Testis (tissue), 3 donors: ENCODE data around the gene MACROD2. TPM values are rescaled to one million over a fixed set of nuclear protein-coding genes. Genes with fewer than 3 reads are reported as not detected.
A peak's percentile ranks its signal among the peaks of the same experiment; 100 is the strongest.

Source experiments
- DNase-seq: peaks from one replicate; pipeline ENCODE4 v3.0.0-alpha.2; 2019
- H3K27ac ChIP-seq, 2 donors: fragments of 200-600 bp; sonication (generic); one replicate each; pipeline ENCODE4 v1.5.1; 2019
- H3K27me3 ChIP-seq: fragments of 200-600 bp; sonication (generic); one replicate; pipeline ENCODE4 v1.5.1; 2019
- H3K36me3 ChIP-seq: fragments of 200-600 bp; sonication (generic); one replicate; pipeline ENCODE4 v1.5.1; 2017; ENCODE audit warnings: low read depth; ENCODE audit errors: missing control alignments
- H3K4me1 ChIP-seq: fragments of 200-600 bp; sonication (generic); one replicate; pipeline ENCODE4 v1.5.1; 2019
- H3K4me3 ChIP-seq, 2 donors: fragments of 200-600 bp; sonication (generic); one replicate each; pipeline ENCODE4 v1.5.1; 2017 to 2019
- H3K9me3 ChIP-seq: fragments of 200-600 bp; sonication (generic); one replicate; pipeline ENCODE4 v1.5.1; 2017
- CTCF ChIP-seq, 3 experiments: fragments of 450-650 bp in 2 of 3; fragments of 200-600 bp in 1 of 3; sonication (generic) in 1 of 3; IDR thresholded peaks; one replicate each; pipeline ENCODE4 v1.5.1; 2016 to 2019; ENCODE audit warnings: antibody characterized with exemption in 3 of 3, mild to moderate bottlenecking in 2 of 3, moderate library complexity in 1 of 3
- POLR2A ChIP-seq: fragments of 450-650 bp; IDR thresholded peaks from one replicate; pipeline ENCODE4 v1.6.1; 2017; ENCODE audit warnings: antibody characterized with exemption, mild to moderate bottlenecking, moderate library complexity
- WGBS, 2 donors: methylation state at CpG; one replicate each; pipeline ENCODE4 v1.1.5; 2018; 5-methylcytosine and 5-hydroxymethylcytosine counted together
- intact Hi-C: fragments of 100-400 bp; cut with DNase I; formaldehyde crosslinking; loops from one replicate; pipeline ENCODE4 v1.15.1; 2023; ENCODE audit warnings: low total_unique reads
- polyA plus RNA-seq: library from polyadenylated mRNA; stranded (reverse); fragments of 350-450 nt; fragmentation: Illumina TruSeq; extraction: RNeasy Lipid Tissue Mini Kit (QIAGEN cat#74804); gene quantifications from one replicate; pipeline ENCODE4 v1.2.3, GENCODE V29; 2014; ENCODE audit warnings: low read depth, low replicate concordance; ENCODE audit not compliant: insufficient read depth
- total RNA-seq, 2 donors: library from RNA; depleted of rRNA; stranded (reverse); fragments of >200 nt; gene quantifications; one replicate each; pipeline ENCODE4 v1.2.3, GENCODE V29; 2016

The MACROD2 gene
- total and polyA plus RNA-seq, 3 donors from 2014 or later: 12.6 to 20.6 (median 16.8) TPM

- no peak for DNase-seq
- Histone ChIP-seq H3K27me3 (no peaks in the 10 kb centered on the region), H3K27ac (no peak overlapping the region), H3K4me1 (no peaks in the 10 kb centered on the region), H3K9me3 (no peaks in the 10 kb centered on the region), H3K4me3 (no peak overlapping the region), H3K36me3 (no peaks in the 10 kb centered on the region)
- intact Hi-C loops: no loop called here
- 88 to 93% methylated on average over 4 of the region's 4 CpGs for WGBS, 2 donors
- TF ChIP-seq POLR2A (no peak), CTCF (IDR thresholded peaks at IDR 0.05) (no peak)
Observed at GRCh38 chr20:15333170-15333569, 1337.9 kb downstream of the MACROD2 start.

DNA sequence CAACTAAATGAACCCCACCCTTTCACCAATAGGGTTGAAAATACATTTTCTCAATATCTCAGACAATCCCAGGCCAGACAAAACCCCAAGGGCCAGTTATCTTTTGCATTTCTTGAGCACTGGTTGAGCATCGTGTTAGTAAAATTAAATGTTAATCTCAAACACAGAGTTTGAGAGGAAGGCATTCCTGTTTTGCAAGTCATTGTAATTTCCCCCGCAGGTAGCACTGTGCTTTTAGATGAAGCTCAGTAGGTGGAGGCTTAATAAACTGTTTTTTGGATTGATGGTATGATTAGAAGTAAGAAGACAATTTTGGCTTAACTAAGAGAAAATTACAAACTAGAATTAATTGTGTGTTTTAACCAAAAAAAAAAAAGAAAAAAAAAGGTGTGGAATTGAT is 1340.7 kb downstream of the MACROD2 start:
- no peaks in the 10 kb centered on the region for H3K9me3 ChIP-seq
- intact Hi-C loops: no loop called here
- WGBS, 2 donors: 85 to 90% methylated on average over 2 of the region's 2 CpGs

DNA sequence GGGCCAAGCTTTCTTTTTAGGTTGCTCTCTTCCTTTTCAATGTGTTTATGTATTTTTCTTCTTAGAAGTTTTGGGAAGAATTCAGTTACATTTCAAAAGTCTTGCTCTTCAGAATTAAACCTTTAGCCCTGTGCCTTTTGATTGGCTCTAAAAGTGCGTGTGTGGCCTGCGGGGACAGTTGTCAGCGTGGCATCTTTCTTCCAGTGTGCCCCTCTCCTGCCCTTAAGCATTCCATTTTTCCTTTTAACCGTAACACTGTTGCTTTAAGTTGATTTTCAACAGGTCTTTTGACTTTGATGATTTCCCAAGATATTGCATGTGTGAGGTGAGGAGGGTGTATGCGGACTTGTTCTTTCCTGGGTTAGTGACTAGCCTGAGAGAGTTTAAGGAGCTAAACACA is 1341.2 kb downstream of the MACROD2 start:
- no peak for DNase-seq

More for the DNA sequence above, 1340.7 kb downstream of the MACROD2 start:
- Histone ChIP-seq H3K4me3 (no peak overlapping the region), H3K4me1 (no peaks in the 10 kb centered on the region), H3K36me3 (no peaks in the 10 kb centered on the region), H3K27ac (no peak overlapping the region), H3K27me3 (no peaks in the 10 kb centered on the region)
- DNase-seq: no peak
- TF ChIP-seq CTCF (IDR thresholded peaks at IDR 0.05): no peak
- no peak for TF ChIP-seq POLR2A

DNA sequence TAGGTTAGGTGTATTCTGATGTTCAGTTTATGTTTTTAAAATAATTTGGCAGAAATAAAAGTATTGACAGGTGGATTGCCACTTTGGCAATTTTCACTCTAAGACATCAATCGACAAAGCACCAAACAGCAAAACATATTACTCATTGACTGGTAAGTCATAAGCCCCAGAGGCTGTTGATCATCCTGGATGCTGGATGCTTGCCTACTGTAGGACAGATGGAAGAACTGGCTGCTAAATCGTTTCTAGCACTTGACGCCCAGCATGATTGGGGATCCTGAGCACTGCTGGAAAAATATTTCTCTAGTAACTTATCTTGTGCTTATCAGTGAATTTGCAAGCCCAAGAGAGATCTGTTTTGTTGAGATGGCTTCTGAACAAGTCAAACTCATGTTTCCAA is 1343.9 kb downstream of the MACROD2 start:
- Histone ChIP-seq H3K27me3 (no peaks in the 10 kb centered on the region), H3K4me1 (no peaks in the 10 kb centered on the region), H3K27ac (no peak overlapping the region), H3K4me3 (no peak overlapping the region), H3K9me3 (no peaks in the 10 kb centered on the region), H3K36me3 (no peaks in the 10 kb centered on the region)
- peak; percentile 16 for DNase-seq
- 50 to 52% methylated on average over 3 of the region's 3 CpGs for WGBS, 2 donors
- intact Hi-C loops: no loop called here
- TF ChIP-seq CTCF (IDR thresholded peaks at IDR 0.05) (no peak), POLR2A (no peak)

More for the DNA sequence above, 1341.2 kb downstream of the MACROD2 start:
- H3K4me3 ChIP-seq: no peak overlapping the region
- 93 to 96% methylated on average over 5 of the region's 5 CpGs for WGBS, 2 donors
- TF ChIP-seq POLR2A: no peak
- no peak for TF ChIP-seq CTCF (IDR thresholded peaks at IDR 0.05)
- H3K36me3 ChIP-seq: no peaks in the 10 kb centered on the region
- no peak overlapping the region for H3K27ac ChIP-seq
- no peaks in the 10 kb centered on the region for H3K4me1 ChIP-seq
- intact Hi-C loops: no loop called here
- no peaks in the 10 kb centered on the region for H3K27me3 ChIP-seq
- H3K9me3 ChIP-seq: no peaks in the 10 kb centered on the region

DNA sequence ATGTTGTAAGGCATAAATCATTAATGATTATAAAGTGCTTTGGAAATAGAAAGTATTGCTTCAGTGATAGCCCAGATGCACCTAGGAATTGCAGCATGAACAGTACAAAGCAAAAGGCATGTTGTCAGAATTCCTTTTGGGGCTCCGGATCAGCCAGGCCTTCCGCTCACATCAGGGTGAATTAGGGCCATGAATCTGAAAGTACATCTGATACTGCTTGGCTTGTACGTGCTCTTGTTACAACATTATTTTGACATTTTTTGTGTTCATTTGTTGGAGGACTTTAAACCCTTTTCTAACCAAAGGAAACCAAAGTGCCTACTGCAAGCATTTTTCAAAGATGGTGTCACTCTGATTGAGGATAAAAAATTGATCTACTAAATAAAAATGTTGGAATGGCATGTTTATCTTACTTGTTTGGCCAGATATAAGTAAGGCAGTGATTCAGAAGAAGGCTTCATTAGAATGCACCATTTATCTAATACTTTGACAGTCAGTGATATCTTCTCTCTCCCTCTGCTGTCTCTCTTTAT is 1347.7 kb downstream of the MACROD2 start:
- no peaks in the 10 kb centered on the region for H3K36me3 ChIP-seq
- 76 to 84% methylated on average over 3 of the region's 3 CpGs for WGBS, 2 donors
- TF ChIP-seq CTCF (IDR thresholded peaks at IDR 0.05) (no peak), POLR2A (no peak)
- H3K9me3 ChIP-seq: no peaks in the 10 kb centered on the region
- no peak for DNase-seq
- no peaks in the 10 kb centered on the region for H3K27me3 ChIP-seq
- H3K27ac ChIP-seq: no peak overlapping the region
- H3K4me1 ChIP-seq: no peaks in the 10 kb centered on the region
- H3K4me3 ChIP-seq: no peak overlapping the region
- intact Hi-C loops: no loop called here
